Liver (tissue), 3 donors: ENCODE measurements around the gene ADAMTS6.

Experiments
- CTCF ChIP-seq: fragments of 150-350 bp; IDR thresholded peaks from 2 replicates; pipeline ENCODE4 v1.5.1; 2017; ENCODE audit warnings: improper control_type of control experiment, low read depth, low read length; ENCODE audit not compliant: missing input control
- EGR1 ChIP-seq, 2 donors: IDR thresholded peaks; 2 replicates each; pipeline ENCODE4 v1.6.1; 2016 to 2018; ENCODE audit warnings: antibody characterized with exemption in 2 of 2, low read depth in 2 of 2
- HNF4G ChIP-seq: IDR thresholded peaks from 2 replicates; pipeline ENCODE4 v1.6.1; 2016; ENCODE audit warnings: antibody characterized with exemption
- MAX ChIP-seq: IDR thresholded peaks from 2 replicates; pipeline ENCODE4 v1.6.1; 2016; ENCODE audit warnings: antibody characterized with exemption
- NR2F2 ChIP-seq: IDR thresholded peaks from 2 replicates; pipeline ENCODE4 v1.6.1; 2016; ENCODE audit warnings: antibody characterized with exemption
- RAD21 ChIP-seq, 2 donors: IDR thresholded peaks; 2 replicates each; pipeline ENCODE4 v1.6.1; 2016; ENCODE audit warnings: antibody characterized with exemption in 2 of 2, mild to moderate bottlenecking in 2 of 2
- RXRA ChIP-seq, 2 donors: IDR thresholded peaks; 2 replicates each; pipeline ENCODE4 v1.6.1; 2017 to 2018; ENCODE audit warnings: antibody characterized with exemption in 2 of 2, mild to moderate bottlenecking in 1 of 2
- TAF1 ChIP-seq: conservative IDR thresholded peaks from 2 replicates; pipeline ENCODE4 v1.6.1; 2016; ENCODE audit warnings: antibody characterized with exemption, mild to moderate bottlenecking
- YY1 ChIP-seq: IDR thresholded peaks from 2 replicates; pipeline ENCODE4 v1.6.1; 2016; ENCODE audit warnings: antibody characterized with exemption, mild to moderate bottlenecking
- donor health status: healthy.
- donor health status: healthy.

GRCh38 chr5:65161655-65162054, 320.1 kb downstream of the ADAMTS6 start:
- TF ChIP-seq CTCF (no peak), RXRA (IDR thresholded peaks at IDR 0.05) (no peak), TAF1 (no peak), YY1 (no peak), EGR1 (IDR thresholded peaks at IDR 0.05; ENCODE audit: low read depth in 2 of 2) (no peak), MAX (no peak), HNF4G (no peak), NR2F2 (no peak), RAD21 (IDR thresholded peaks at IDR 0.05) (no peak)
